AG04450 (cell line): ENCODE data around the gene QRFP. TPM values are rescaled to one million over a fixed set of nuclear protein-coding genes. Genes with fewer than 3 reads are reported as not detected.

ENCODE experiments used
- CTCF ChIA-PET: fragments of 300-600, 350-600 bp; formaldehyde crosslinking; extraction: SDS; loops from one replicate; lab custom pipeline; 2022; ENCODE audit warnings: antibody characterized with exemption, inconsistent platforms; lab: Charles Lee
- POLR2A ChIA-PET: fragments of 350-600 bp; formaldehyde crosslinking; extraction: SDS; loops from one replicate; lab custom pipeline; 2021; ENCODE audit warnings: antibody characterized with exemption, inconsistent platforms; lab: Yijun Ruan, JAX
- DNase-seq: peaks from one replicate; pipeline ENCODE4 v3.0.0-alpha.2; 2011; ENCODE audit warnings: low read depth, low spot score
- H3K27ac ChIP-seq: one replicate; pipeline ENCODE4 v1.5.1; 2012; ENCODE audit warnings: low read depth, low read length, control low read depth
- H3K27me3 ChIP-seq: one replicate; pipeline ENCODE4 v1.6.0; 2012; ENCODE audit warnings: low read length; ENCODE audit not compliant: control insufficient read depth, insufficient read depth
- H3K4me3 ChIP-seq: 2 replicates; pipeline ENCODE4 v1.5.1; 2011; ENCODE audit warnings: mild to moderate bottlenecking, low read depth, low read length, control low read depth
- H3K9me3 ChIP-seq: 2 replicates; pipeline ENCODE4 v1.5.1; 2012; ENCODE audit warnings: low read length; ENCODE audit not compliant: control insufficient read depth, insufficient read depth
- polyA plus RNA-seq: library from polyadenylated mRNA; depleted of rRNA; stranded (reverse); fragments of >200 nt; gene quantifications from 2 replicates; pipeline ENCODE4 v1.2.3, GENCODE V29; 2011
- TF ChIP-seq, protein P1 (sequence below): IDR thresholded peaks from 2 replicates; pipeline ENCODE4 v1.5.1; 2011; ENCODE audit warnings: low read depth, low read length, control low read depth, inconsistent platforms

Gene QRFP
- polyA plus RNA-seq, 1 experiment, result not detected

DNA sequence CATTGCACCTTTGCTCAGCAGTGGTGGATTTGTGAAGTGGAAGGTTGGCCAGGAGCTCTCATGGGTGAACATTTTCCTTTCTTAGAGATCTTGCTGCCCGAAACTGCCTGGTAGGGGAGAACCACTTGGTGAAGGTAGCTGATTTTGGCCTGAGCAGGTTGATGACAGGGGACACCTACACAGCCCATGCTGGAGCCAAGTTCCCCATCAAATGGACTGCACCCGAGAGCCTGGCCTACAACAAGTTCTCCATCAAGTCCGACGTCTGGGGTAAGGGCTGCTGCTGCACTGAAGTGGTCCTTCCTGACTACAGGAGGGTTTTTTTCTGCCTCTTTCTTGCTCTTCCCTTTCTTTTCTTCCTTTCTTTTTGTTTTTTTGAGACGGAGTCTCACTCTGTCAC is 21.8 kb downstream of the QRFP start:
- H3K27me3 ChIP-seq, result no peaks in the 10 kb centered on the region
- no peaks in the 10 kb centered on the region for H3K9me3 ChIP-seq
- no peak overlapping the region for H3K4me3 ChIP-seq
- POLR2A ChIA-PET, result no interaction called here
- H3K27ac ChIP-seq, result no peak overlapping the region
- CTCF ChIA-PET, result interaction anchor here (1.0 kb wide), 1 partner anchor 9 kb away, joined by 4 read pairs; no protein-coding TSS in a partner anchor
- TF ChIP-seq, protein P1, sequence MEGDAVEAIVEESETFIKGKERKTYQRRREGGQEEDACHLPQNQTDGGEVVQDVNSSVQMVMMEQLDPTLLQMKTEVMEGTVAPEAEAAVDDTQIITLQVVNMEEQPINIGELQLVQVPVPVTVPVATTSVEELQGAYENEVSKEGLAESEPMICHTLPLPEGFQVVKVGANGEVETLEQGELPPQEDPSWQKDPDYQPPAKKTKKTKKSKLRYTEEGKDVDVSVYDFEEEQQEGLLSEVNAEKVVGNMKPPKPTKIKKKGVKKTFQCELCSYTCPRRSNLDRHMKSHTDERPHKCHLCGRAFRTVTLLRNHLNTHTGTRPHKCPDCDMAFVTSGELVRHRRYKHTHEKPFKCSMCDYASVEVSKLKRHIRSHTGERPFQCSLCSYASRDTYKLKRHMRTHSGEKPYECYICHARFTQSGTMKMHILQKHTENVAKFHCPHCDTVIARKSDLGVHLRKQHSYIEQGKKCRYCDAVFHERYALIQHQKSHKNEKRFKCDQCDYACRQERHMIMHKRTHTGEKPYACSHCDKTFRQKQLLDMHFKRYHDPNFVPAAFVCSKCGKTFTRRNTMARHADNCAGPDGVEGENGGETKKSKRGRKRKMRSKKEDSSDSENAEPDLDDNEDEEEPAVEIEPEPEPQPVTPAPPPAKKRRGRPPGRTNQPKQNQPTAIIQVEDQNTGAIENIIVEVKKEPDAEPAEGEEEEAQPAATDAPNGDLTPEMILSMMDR, result no peak
- no peak for DNase-seq

DNA sequence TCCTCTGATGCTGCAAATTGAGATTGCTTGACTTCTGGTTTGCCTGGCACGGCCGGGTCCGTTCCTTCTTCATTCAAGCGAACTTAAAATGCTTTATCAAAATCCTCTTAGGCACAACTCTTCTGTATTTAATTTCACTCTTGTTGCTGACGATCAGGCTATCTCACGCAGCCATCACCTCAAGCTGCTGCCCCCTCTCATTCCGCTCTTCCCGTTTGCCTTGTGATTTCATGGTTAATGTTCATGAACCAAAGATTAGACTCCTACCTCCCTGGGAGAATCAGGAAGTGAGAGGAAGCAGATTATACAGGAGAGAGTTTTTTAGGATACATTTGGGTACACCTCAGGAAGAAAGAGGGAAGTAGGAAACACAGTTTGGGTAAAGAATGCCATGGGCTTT is 22.6 kb downstream of the QRFP start:
- H3K27ac ChIP-seq, result no peak overlapping the region
- H3K27me3 ChIP-seq, result no peaks in the 10 kb centered on the region
- no peaks in the 10 kb centered on the region for H3K9me3 ChIP-seq
- TF ChIP-seq, protein P1, result no peak
- H3K4me3 ChIP-seq, result no peak overlapping the region
- DNase-seq, result no peak
- CTCF ChIA-PET, result interaction anchor here (1.2 kb wide), 1 partner anchor 10 kb away, joined by 4 read pairs; no protein-coding TSS in a partner anchor
- POLR2A ChIA-PET, result no interaction called here

DNA sequence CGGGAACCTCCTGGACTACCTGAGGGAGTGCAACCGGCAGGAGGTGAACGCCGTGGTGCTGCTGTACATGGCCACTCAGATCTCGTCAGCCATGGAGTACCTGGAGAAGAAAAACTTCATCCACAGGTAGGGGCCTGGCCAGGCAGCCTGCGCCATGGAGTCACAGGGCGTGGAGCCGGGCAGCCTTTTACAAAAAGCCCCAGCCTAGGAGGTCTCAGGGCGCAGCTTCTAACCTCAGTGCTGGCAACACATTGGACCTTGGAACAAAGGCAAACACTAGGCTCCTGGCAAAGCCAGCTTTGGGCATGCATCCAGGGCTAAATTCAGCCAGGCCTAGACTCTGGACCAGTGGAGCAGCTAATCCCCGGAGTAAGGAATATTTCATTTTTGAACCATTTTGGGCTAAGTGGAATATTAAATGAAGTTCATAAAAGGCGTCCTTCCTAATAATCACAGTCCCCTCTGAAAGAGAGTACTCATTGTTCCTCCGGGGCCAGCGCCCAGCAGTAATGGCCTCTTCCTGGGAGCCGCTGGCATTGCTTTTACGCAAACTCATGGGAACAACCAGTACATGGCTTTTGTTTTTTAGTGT is 23.6 kb downstream of the QRFP start:
- POLR2A ChIA-PET, result interaction anchor here (0.6 kb wide), 1 partner anchor 14 kb away, joined by 4 read pairs; no protein-coding TSS in a partner anchor
- Histone ChIP-seq H3K27ac (no peak overlapping the region), H3K9me3 (no peaks in the 10 kb centered on the region), H3K4me3 (no peak overlapping the region), H3K27me3 (no peaks in the 10 kb centered on the region)
- CTCF ChIA-PET, result interaction anchor here (0.5 to 1.2 kb wide), 2 partner anchors 9 to 35 kb away, joined by 4 to 5 read pairs; no protein-coding TSS in a partner anchor
- TF ChIP-seq, protein P1, result no peak
- no peak for DNase-seq

DNA sequence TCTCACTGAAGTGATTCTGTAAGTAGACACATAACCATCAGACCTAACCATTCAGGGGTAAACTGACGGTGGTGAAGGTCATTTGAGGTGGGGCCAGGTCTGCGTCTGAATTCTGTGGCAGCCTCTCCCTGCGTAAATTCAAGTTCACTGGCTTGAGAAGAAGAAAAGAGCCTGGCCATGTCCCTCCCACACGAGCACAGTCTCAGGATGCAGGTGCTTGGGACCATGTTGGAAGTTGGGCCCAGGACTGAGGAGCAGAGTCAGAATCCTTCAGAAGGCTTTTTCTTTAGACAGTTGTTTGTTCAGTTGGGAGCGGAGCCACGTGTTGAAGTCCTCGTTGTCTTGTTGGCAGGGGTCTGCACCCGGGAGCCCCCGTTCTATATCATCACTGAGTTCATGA is 24.1 kb downstream of the QRFP start:
- Histone ChIP-seq H3K4me3 (no peak overlapping the region), H3K9me3 (no peaks in the 10 kb centered on the region), H3K27me3 (no peaks in the 10 kb centered on the region), H3K27ac (no peak overlapping the region)
- TF ChIP-seq, protein P1, result no peak
- ChIA-PET CTCF (interaction anchor here (1.0 kb wide), 1 partner anchor 126 kb away, joined by 4 read pairs; no protein-coding TSS in a partner anchor), POLR2A (interaction anchor here (0.6 kb wide), 1 partner anchor 13 kb away, joined by 4 read pairs; no protein-coding TSS in a partner anchor)
- no peak for DNase-seq

DNA sequence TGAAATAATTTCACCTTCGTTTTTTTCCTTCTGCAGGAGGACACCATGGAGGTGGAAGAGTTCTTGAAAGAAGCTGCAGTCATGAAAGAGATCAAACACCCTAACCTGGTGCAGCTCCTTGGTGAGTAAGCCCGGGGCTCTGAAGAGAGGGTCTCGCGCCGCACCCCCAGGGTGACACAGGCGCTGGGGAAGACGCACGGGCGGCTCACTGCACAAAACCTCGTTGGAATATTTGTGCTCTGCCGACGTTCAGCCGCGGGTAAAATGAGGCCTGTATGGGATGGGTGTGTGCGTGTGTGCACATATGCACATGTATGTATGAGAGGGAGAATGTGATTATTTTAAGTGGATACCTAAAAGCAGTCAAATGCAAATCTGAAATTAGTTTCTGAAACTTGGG is 24.5 kb downstream of the QRFP start:
- H3K4me3 ChIP-seq, result no peak overlapping the region
- TF ChIP-seq, protein P1, result no peak
- ChIA-PET CTCF (interaction anchor here (1.0 to 12.0 kb wide), 2 partner anchors 126 to 167 kb away, joined by 4 to 390 read pairs; no protein-coding TSS in a partner anchor), POLR2A (no interaction called here)
- no peak for DNase-seq
- H3K9me3 ChIP-seq, result no peaks in the 10 kb centered on the region
- no peaks in the 10 kb centered on the region for H3K27me3 ChIP-seq
- H3K27ac ChIP-seq, result no peak overlapping the region
